ENCODE data around the gene MPO. TPM values are rescaled to one million over a fixed set of nuclear protein-coding genes. Genes with fewer than 3 reads are reported as not detected.

MPO gene
- total RNA-seq, 1 donor from 2014 or later: not detected

DNA sequence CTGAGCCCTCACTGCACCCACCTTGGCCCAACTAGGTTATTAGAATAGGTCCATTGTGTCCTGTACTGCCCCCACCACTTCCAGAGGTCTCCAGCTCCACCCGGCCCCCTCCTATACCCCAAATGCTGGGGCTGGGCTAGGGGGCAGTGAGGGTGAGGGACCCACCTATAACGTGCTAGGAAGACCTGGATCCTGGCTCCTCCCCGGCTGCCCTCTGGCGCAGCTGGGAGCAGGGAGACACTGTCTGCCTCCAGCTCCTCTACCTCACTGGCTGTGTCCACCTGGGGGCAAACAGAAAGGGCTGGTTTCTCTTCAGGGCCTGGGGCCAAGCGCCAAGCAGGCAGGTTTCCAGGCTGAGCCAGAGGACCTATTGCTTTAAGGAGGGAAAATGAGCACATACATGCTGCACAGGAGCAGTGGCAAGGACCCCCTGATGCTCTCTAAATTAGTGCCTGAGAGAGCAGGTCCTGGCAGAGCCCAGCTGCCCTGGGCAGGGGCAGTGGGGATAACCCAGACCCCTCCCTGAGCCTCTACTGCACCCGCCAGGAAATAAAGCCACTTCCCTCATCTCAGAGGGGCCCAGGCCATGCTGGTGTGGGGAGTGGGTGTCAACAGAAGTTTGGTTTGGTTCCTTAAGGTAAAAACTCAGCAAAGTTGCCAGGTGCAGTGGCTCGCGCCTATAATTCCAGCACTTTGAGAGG lies 35.7 kb upstream of the MPO start:
- ATAC-seq (ENCODE audit: low read depth): no peak
- intact Hi-C loops (cut with micrococcal nuclease): no loop called here
- no peak overlapping the region for H3K27ac Mint-ChIP-seq
- no peaks in the 10 kb centered on the region for H3K27me3 Mint-ChIP-seq
- ChIA-PET CTCF (interaction anchor here (0.8 to 4.7 kb wide), 25 partner anchors 9 to 685 kb away, joined by 3 to 129 read pairs (median 7); partner anchors contain the start of genes HSF5, MTMR4, RNF43 and SUPT4H1), POLR2A (interaction anchor here (1.3 to 27.9 kb wide), 7 partner anchors 10 to 343 kb away, joined by 5 to 3007 read pairs (median 23); partner anchors contain the start of genes MTMR4, SUPT4H1 and TSPOAP1)
- no peaks in the 10 kb centered on the region for H3K36me3 Mint-ChIP-seq (ENCODE audit: low read depth)
- TF ChIP-seq, protein P1, sequence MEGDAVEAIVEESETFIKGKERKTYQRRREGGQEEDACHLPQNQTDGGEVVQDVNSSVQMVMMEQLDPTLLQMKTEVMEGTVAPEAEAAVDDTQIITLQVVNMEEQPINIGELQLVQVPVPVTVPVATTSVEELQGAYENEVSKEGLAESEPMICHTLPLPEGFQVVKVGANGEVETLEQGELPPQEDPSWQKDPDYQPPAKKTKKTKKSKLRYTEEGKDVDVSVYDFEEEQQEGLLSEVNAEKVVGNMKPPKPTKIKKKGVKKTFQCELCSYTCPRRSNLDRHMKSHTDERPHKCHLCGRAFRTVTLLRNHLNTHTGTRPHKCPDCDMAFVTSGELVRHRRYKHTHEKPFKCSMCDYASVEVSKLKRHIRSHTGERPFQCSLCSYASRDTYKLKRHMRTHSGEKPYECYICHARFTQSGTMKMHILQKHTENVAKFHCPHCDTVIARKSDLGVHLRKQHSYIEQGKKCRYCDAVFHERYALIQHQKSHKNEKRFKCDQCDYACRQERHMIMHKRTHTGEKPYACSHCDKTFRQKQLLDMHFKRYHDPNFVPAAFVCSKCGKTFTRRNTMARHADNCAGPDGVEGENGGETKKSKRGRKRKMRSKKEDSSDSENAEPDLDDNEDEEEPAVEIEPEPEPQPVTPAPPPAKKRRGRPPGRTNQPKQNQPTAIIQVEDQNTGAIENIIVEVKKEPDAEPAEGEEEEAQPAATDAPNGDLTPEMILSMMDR (IDR thresholded peaks at IDR 0.05): no peak
- no peak overlapping the region for H3K4me3 Mint-ChIP-seq
- no peak for DNase-seq
- peaks cover 15% of the 10 kb centered on the region for H3K4me1 Mint-ChIP-seq
- H3K9me3 Mint-ChIP-seq: no peaks in the 10 kb centered on the region

DNA sequence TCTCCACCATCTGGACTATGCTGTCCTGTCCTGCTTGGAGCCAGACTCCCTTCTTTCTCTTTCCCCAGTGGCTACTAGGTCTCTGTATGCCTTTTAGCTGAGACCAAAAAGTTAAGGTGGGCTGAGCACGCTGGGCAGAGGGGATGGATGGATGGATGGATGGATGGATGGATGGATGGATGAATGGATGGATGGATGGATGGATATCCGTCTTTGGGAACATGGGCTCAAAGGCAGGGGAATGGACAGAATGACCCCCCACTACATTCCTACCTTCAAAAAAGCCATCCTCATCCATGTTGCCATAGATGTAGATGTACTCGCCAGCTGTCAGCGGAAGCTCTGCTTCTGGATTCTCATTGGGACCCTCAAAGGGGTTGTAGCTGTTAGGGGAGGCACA lies 35.0 kb upstream of the MPO start:
- Mint-ChIP-seq H3K36me3 (ENCODE audit: low read depth) (no peaks in the 10 kb centered on the region), H3K4me1 (peaks cover 15% of the 10 kb centered on the region), H3K9me3 (no peaks in the 10 kb centered on the region), H3K4me3 (no peak overlapping the region), H3K27ac (no peak overlapping the region), H3K27me3 (no peaks in the 10 kb centered on the region)
- intact Hi-C loops (cut with micrococcal nuclease): no loop called here
- POLR2A ChIA-PET: interaction anchor here (4.1 to 27.9 kb wide), 3 partner anchors 11 to 38 kb away, joined by 94 to 3007 read pairs (median 130); partner anchors contain the start of genes SUPT4H1 and TSPOAP1
- no peak for DNase-seq
- TF ChIP-seq, protein P1 (IDR thresholded peaks at IDR 0.05): no peak
- ATAC-seq (ENCODE audit: low read depth): no peak
- CTCF ChIA-PET: interaction anchor here (1.4 to 4.7 kb wide), 7 partner anchors 12 to 132 kb away, joined by 3 to 129 read pairs (median 42); partner anchors contain the start of genes RNF43 and SUPT4H1

DNA sequence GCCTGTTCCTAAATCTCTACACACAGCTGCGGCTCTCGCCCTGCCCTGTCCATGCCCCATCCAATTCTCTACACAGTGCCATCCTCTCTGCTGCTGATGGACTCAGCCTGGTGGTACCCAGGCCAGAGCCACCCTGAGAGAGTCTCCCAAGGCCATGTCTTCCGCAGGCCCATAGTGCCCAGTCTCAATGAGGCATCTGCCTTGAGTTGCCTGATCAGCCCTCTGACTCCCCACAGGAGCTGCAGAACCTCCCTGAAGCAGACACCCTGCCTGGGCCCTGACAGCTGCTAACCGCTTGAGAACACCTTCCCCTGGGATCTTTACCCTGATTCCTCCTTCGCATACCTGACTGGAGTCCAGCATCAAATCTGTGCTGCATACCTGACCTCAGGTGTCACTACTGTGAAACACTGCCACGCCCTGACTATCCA lies 34.6 kb upstream of the MPO start:
- DNase-seq: no peak
- Mint-ChIP-seq H3K36me3 (ENCODE audit: low read depth) (no peaks in the 10 kb centered on the region), H3K27ac (no peak overlapping the region)

DNA sequence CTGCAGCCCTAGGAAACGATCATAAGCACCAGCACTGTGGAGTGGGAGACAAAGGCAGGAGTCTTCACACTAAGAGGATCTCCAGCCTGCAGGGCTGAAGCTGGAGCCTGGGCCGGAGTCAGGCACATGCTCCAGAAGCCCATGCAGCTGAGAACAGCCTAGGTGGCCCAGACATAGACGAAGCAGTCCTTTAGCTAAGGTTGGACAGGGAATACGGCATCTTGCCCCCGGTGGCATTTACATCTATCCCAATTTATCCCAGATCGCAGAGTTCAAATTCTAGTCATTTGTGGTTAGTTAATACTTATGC lies 33.9 kb upstream of the MPO start:
- Mint-ChIP-seq H3K4me3 (no peak overlapping the region), H3K4me1 (peaks cover 15% of the 10 kb centered on the region), H3K9me3 (no peaks in the 10 kb centered on the region), H3K36me3 (ENCODE audit: low read depth) (no peaks in the 10 kb centered on the region), H3K27ac (no peak overlapping the region), H3K27me3 (no peaks in the 10 kb centered on the region)
- TF ChIP-seq, protein P1 (IDR thresholded peaks at IDR 0.05): no peak
- DNase-seq (no peak), ATAC-seq (ENCODE audit: low read depth) (no peak)
- ChIA-PET POLR2A (interaction anchor here (1.0 to 27.9 kb wide), 3 partner anchors 12 to 103 kb away, joined by 3 to 3007 read pairs (median 130); partner anchors contain the start of gene TSPOAP1), CTCF (interaction anchor here (1.0 to 4.7 kb wide), 5 partner anchors 11 to 191 kb away, joined by 3 to 103 read pairs (median 8); partner anchors contain the start of gene RNF43)
- intact Hi-C loops (cut with micrococcal nuclease): no loop called here

More for the DNA sequence above, 34.6 kb upstream of the MPO start:
- H3K9me3 Mint-ChIP-seq: no peaks in the 10 kb centered on the region
- H3K4me3 Mint-ChIP-seq: no peak overlapping the region
- ATAC-seq (ENCODE audit: low read depth): no peak
- H3K27me3 Mint-ChIP-seq: no peaks in the 10 kb centered on the region
- intact Hi-C loops (cut with micrococcal nuclease): no loop called here
- POLR2A ChIA-PET: interaction anchor here (1.0 to 27.9 kb wide), 4 partner anchors 12 to 102 kb away, joined by 3 to 3007 read pairs (median 112); partner anchors contain the start of genes SUPT4H1 and TSPOAP1
- peaks cover 15% of the 10 kb centered on the region for H3K4me1 Mint-ChIP-seq
- TF ChIP-seq, protein P1 (IDR thresholded peaks at IDR 0.05): no peak
- CTCF ChIA-PET: interaction anchor here (1.0 to 4.7 kb wide), 9 partner anchors 11 to 190 kb away, joined by 3 to 129 read pairs (median 12); partner anchors contain the start of genes RNF43 and SUPT4H1

Data from activated B cell treated with CpG ODN at 0.5 μM for 24 hours (primary cell).